Endothelial cell of umbilical vein (primary cell): ENCODE measurements around the gene ZNRF3. TPM values are rescaled to one million over a fixed set of nuclear protein-coding genes. Genes with fewer than 3 reads are reported as not detected.

Experiments used
- BruUV-seq: library from RNA; stranded (reverse); fragments of 400-500 nt; replicated peaks from 2 replicates; lab custom pipeline; 2021; lab: Mats Ljungman, UMichigan
- CTCF ChIA-PET: fragments of 300-600, 350-600 bp; sonication (Branson Sonifier 250); formaldehyde crosslinking; loops from one replicate; lab custom pipeline; 2021; ENCODE audit warnings: antibody characterized with exemption, inconsistent platforms; lab: Charles Lee
- POLR2A ChIA-PET: fragments of 300-600, 350-600 bp; sonication (Branson Sonifier 250); formaldehyde crosslinking; loops from one replicate; lab custom pipeline; 2021; ENCODE audit warnings: antibody characterized with exemption, inconsistent platforms; lab: Charles Lee
- DNase-seq: peaks from one replicate; pipeline ENCODE4 v3.0.0-alpha.2; 2011; ENCODE audit warnings: low read depth, low spot score
- FAIRE-seq: peaks from 2 replicates; lab custom pipeline; 2011; peaks lifted over from hg19 to GRCh38; lab: Jason Lieb, UNC
- H2AFZ ChIP-seq: 2 replicates; pipeline ENCODE4 v1.6.0; 2012; ENCODE audit warnings: low read depth, low read length, control low read depth, inconsistent platforms
- H3K27ac ChIP-seq: 2 replicates; pipeline ENCODE4 v1.5.1; 2011; ENCODE audit warnings: low read depth, mild to moderate bottlenecking, control low read depth, low read length, moderate library complexity; ENCODE audit not compliant: insufficient read depth
- H3K27me3 ChIP-seq, 2 experiments: 2 replicates each; pipeline versions ENCODE4 v1.6.0 to v1.6.1; 2011; ENCODE audit warnings: low read length in 2 of 2, mixed read lengths in 1 of 2; ENCODE audit not compliant: control insufficient read depth in 2 of 2, insufficient read depth in 2 of 2
- H3K36me3 ChIP-seq, 2 experiments: 2 replicates in 1 of 2; 3 replicates in 1 of 2; pipeline ENCODE4 v1.5.1; 2011; ENCODE audit warnings: low read length in 2 of 2, mild to moderate bottlenecking in 1 of 2, moderate library complexity in 1 of 2; ENCODE audit not compliant: control insufficient read depth in 2 of 2, insufficient read depth in 2 of 2; ENCODE audit errors: extremely low read depth in 1 of 2
- H3K4me1 ChIP-seq: 3 replicates; pipeline ENCODE4 v1.5.1; 2011; ENCODE audit warnings: mild to moderate bottlenecking, low read length; ENCODE audit not compliant: control insufficient read depth, insufficient read depth; ENCODE audit errors: extremely low read depth
- H3K4me2 ChIP-seq: 2 replicates; pipeline ENCODE4 v1.6.1; 2011; ENCODE audit warnings: low read length, control low read depth, mixed read lengths; ENCODE audit not compliant: insufficient read depth
- H3K4me3 ChIP-seq, 3 experiments: fragments of 200-600 bp in 1 of 3; sonication (generic), shearing (Covaris generic) in 1 of 3; replicated peaks in 1 of 3; 2 replicates each; pipeline ENCODE4 v1.5.1; 2011 to 2016; ENCODE audit warnings: control low read depth in 3 of 3, low read length in 3 of 3, mild to moderate bottlenecking in 2 of 3, inconsistent platforms in 1 of 3, low read depth in 1 of 3, moderate library complexity in 1 of 3; ENCODE audit not compliant: insufficient read depth in 1 of 3
- H3K79me2 ChIP-seq: 2 replicates; pipeline ENCODE4 v1.6.0; 2012; ENCODE audit warnings: low read length, inconsistent platforms; ENCODE audit not compliant: control insufficient read depth, insufficient read depth
- H3K9ac ChIP-seq: replicated peaks from 2 replicates; pipeline ENCODE3; 2011; ENCODE audit warnings: low read length, control low read depth; ENCODE audit not compliant: insufficient read depth; ENCODE audit errors: extremely low read depth
- H3K9me1 ChIP-seq: replicated peaks from 3 replicates; pipeline ENCODE4 v1.6.0; 2011; ENCODE audit warnings: mild to moderate bottlenecking, low read length; ENCODE audit not compliant: control insufficient read depth, insufficient read depth; ENCODE audit errors: extremely low read depth
- H3K9me3 ChIP-seq: replicated peaks from 2 replicates; pipeline ENCODE4 v1.5.1; 2012; ENCODE audit warnings: low read length, inconsistent platforms; ENCODE audit not compliant: control insufficient read depth, insufficient read depth
- H4K20me1 ChIP-seq: replicated peaks from 2 replicates; pipeline ENCODE3; 2011; ENCODE audit warnings: mild to moderate bottlenecking, low read length; ENCODE audit not compliant: control insufficient read depth, insufficient read depth; ENCODE audit errors: extremely low read depth
- CTCF ChIP-seq, 2 donors: IDR thresholded peaks; 1 replicate in 1 of 2; 2 replicates in 1 of 2; pipeline ENCODE4 v1.5.1; 2011; ENCODE audit warnings: low read length in 2 of 2, mild to moderate bottlenecking in 2 of 2, moderate library complexity in 2 of 2, control low read depth in 1 of 2, inconsistent platforms in 1 of 2, low read depth in 1 of 2; ENCODE audit not compliant: insufficient read depth in 1 of 2; ENCODE audit errors: extremely low read depth in 1 of 2
- FOS ChIP-seq: IDR thresholded peaks from 2 replicates; pipeline ENCODE4 v1.6.1; 2011; ENCODE audit warnings: mild to moderate bottlenecking, low read length, moderate library complexity, borderline replicate concordance; ENCODE audit not compliant: insufficient read depth
- GATA2 ChIP-seq: IDR thresholded peaks from 2 replicates; pipeline ENCODE4 v1.7.0; 2011; ENCODE audit warnings: low read depth, mild to moderate bottlenecking, moderate library complexity, mixed read lengths, low read length; ENCODE audit not compliant: insufficient read length, insufficient read depth
- JUN ChIP-seq: IDR thresholded peaks from 2 replicates; pipeline ENCODE4 v1.6.1; 2011; ENCODE audit warnings: borderline replicate concordance, low read depth; ENCODE audit not compliant: insufficient read length, insufficient read depth
- MYC ChIP-seq: IDR thresholded peaks from one replicate; pipeline ENCODE4 v1.6.1; 2011; ENCODE audit warnings: mild to moderate bottlenecking, low read depth, low read length
- POLR2A ChIP-seq: IDR thresholded peaks from 2 replicates; pipeline ENCODE4 v1.6.1; 2012; ENCODE audit warnings: low read depth, mild to moderate bottlenecking, control low read depth, low read length
- POLR2AphosphoS5 ChIP-seq: IDR thresholded peaks from 2 replicates; pipeline ENCODE4 v1.6.1; 2012; ENCODE audit warnings: low read depth, mild to moderate bottlenecking, control low read depth, low read length, moderate library complexity; ENCODE audit not compliant: insufficient read depth
- dilution Hi-C: fragments of 300-500 bp; cut with MboI; formaldehyde crosslinking; loops from one replicate; pipeline ENCODE4 v1.15.0; 2019; ENCODE audit warnings: low sequenced_read_pairs; ENCODE audit not compliant: extremely low pct_ligation_motif_present
- intact Hi-C: fragments of 100-400 bp; cut with micrococcal nuclease; formaldehyde crosslinking; loops from one replicate; pipeline ENCODE4 v1.10.0; 2022
- polyA plus RNA-seq, 4 experiments: library from polyadenylated mRNA; depleted of rRNA in 3 of 4; stranded (reverse) in 3 of 4; unstranded in 1 of 4; fragments of >200 nt; gene quantifications; 2 replicates each; pipeline versions ENCODE4 v1.2.1 to v1.2.3, GENCODE V29; 2011 to 2012; ENCODE audit warnings: missing spikeins in 1 of 4
- total RNA-seq: library from RNA; stranded (reverse); gene quantifications from 2 replicates; pipeline ENCODE4 v1.2.3, GENCODE V29; 2021

Gene ZNRF3
- total and polyA plus RNA-seq, 2 donors (not counting 3 experiments of a cell fraction or from before 2014, with no cell fraction given) = 2.7 to 5.2 TPM

GRCh38 chr22:29018293-29019189 lies 135.2 kb downstream of the ZNRF3 start:
- Histone ChIP-seq H3K4me2 (no peak overlapping the region), H3K4me3 (no peak overlapping the region), H4K20me1 (no peaks in the 10 kb centered on the region), H3K79me2 (no peaks in the 10 kb centered on the region), H3K9me3 (no peaks in the 10 kb centered on the region), H3K9ac (no peak overlapping the region), H2AFZ (no peak overlapping the region), H3K4me1 (peaks cover 6% of the 10 kb centered on the region), H3K27ac (no peak overlapping the region), H3K36me3 (no peaks in the 10 kb centered on the region), H3K9me1 (no peaks in the 10 kb centered on the region), H3K27me3 (no peaks in the 10 kb centered on the region)
- TF ChIP-seq CTCF (IDR thresholded peaks at IDR 0.05; ENCODE audit: extremely low read depth in 1 of 2, insufficient read depth in 1 of 2, low read depth in 1 of 2, low read length in 2 of 2) (no peak), POLR2A (no peak), MYC (no peak), FOS (no peak), JUN (no peak), POLR2AphosphoS5 (no peak), GATA2 (no peak)
- dilution Hi-C loops (loop anchor here (25.0 kb wide), 1 partner anchor 106 kb away; no protein-coding TSS in a partner anchor), intact Hi-C loops (no loop called here)
- no TSS peak for BruUV-seq
- POLR2A ChIA-PET = no interaction called here
- CTCF ChIA-PET = interaction anchor here (1.1 kb wide), 1 partner anchor 22 kb away, joined by 5 read pairs; no protein-coding TSS in a partner anchor
- no peak for FAIRE-seq
- DNase-seq = no peak
